Colonic mucosa (tissue), 4 donors: ENCODE data around the gene ADAMTS18. TPM values are rescaled to one million over a fixed set of nuclear protein-coding genes. Genes with fewer than 3 reads are reported as not detected.

Experiments
- DNase-seq: peaks from one replicate; pipeline ENCODE4 v3.0.0-alpha.2; 2020
- H3K27ac ChIP-seq: fragments of 200-600 bp; one replicate; pipeline ENCODE4 v1.8.0; 2021
- H3K27me3 ChIP-seq: fragments of 200-600 bp; one replicate; pipeline ENCODE4 v1.8.0; 2021
- H3K36me3 ChIP-seq: fragments of 200-600 bp; one replicate; pipeline ENCODE4 v1.8.0; 2021
- H3K4me1 ChIP-seq: fragments of 200-600 bp; one replicate; pipeline ENCODE4 v1.8.0; 2021; ENCODE audit warnings: mild to moderate bottlenecking
- H3K4me3 ChIP-seq: fragments of 200-600 bp; one replicate; pipeline ENCODE4 v1.8.0; 2021
- H3K9ac ChIP-seq, 2 donors: one replicate each; pipeline ENCODE4 v1.7.0; 2013; ENCODE audit warnings: control low read depth in 2 of 2, low read depth in 2 of 2, low read length in 2 of 2
- H3K9me3 ChIP-seq: fragments of 200-600 bp; one replicate; pipeline ENCODE4 v1.8.0; 2021
- CTCF ChIP-seq: fragments of 200-600 bp; IDR thresholded peaks from one replicate; pipeline ENCODE4 v1.8.0; 2022; ENCODE audit warnings: antibody characterized with exemption, mild to moderate bottlenecking
- intact Hi-C: fragments of 100-400 bp; cut with DNase I; formaldehyde crosslinking; loops from one replicate; pipeline ENCODE4 v1.14.1; 2022
- total RNA-seq, 2 donors: library from RNA; stranded (reverse); fragmentation: NEBNext Ultra II Directional in 1 of 2; extraction: Animal tissue kit (Norgen Biotek cat#: 25700) in 1 of 2; gene quantifications; one replicate each; pipeline ENCODE4 v1.2.1, GENCODE V29; 2021
- donor health status: healthy.
- donor health status: DM: no; HTN: no; CAD: no.
- donor health status: DM: no; HTN: no; CAD: no.

ADAMTS18 gene
- total RNA-seq, 2 donors from 2014 or later: 0.05 to 0.29 TPM

- intact Hi-C loops: no loop called here
- H3K9me3 ChIP-seq: no peaks in the 10 kb centered on the region
- H3K9ac ChIP-seq: no peak overlapping the region
- TF ChIP-seq CTCF: no peak
- DNase-seq: no peak
- H3K27me3 ChIP-seq: no peaks in the 10 kb centered on the region
- no peaks in the 10 kb centered on the region for H3K36me3 ChIP-seq
- no peak overlapping the region for H3K27ac ChIP-seq
- no peaks in the 10 kb centered on the region for H3K4me1 ChIP-seq
- no peak overlapping the region for H3K4me3 ChIP-seq
Measured at GRCh38 chr16:77443357-77444146, 8.7 kb upstream of the ADAMTS18 start.

- H3K27me3 ChIP-seq: no peaks in the 10 kb centered on the region
- no peak overlapping the region for H3K4me3 ChIP-seq
- H3K9me3 ChIP-seq: no peaks in the 10 kb centered on the region
- no peak for TF ChIP-seq CTCF
- no peak for DNase-seq
- intact Hi-C loops: no loop called here
- H3K27ac ChIP-seq: no peak overlapping the region
- H3K4me1 ChIP-seq: no peaks in the 10 kb centered on the region
- H3K9ac ChIP-seq: no peak overlapping the region
- no peaks in the 10 kb centered on the region for H3K36me3 ChIP-seq
Measured at GRCh38 chr16:77442078-77442477, 7.2 kb upstream of the ADAMTS18 start.

- no peaks in the 10 kb centered on the region for H3K36me3 ChIP-seq
- intact Hi-C loops: no loop called here
- H3K4me1 ChIP-seq: no peaks in the 10 kb centered on the region
- no peak overlapping the region for H3K9ac ChIP-seq
- H3K9me3 ChIP-seq: no peaks in the 10 kb centered on the region
- H3K27ac ChIP-seq: no peak overlapping the region
- no peak for TF ChIP-seq CTCF
- H3K4me3 ChIP-seq: no peak overlapping the region
- peaks cover 16% of the 10 kb centered on the region for H3K27me3 ChIP-seq
- DNase-seq: no peak
Measured at GRCh38 chr16:77439106-77439505, 4.3 kb upstream of the ADAMTS18 start.

GRCh38 chr16:77437859-77438258 is 3.0 kb upstream of the ADAMTS18 start:
- Histone ChIP-seq H3K4me1 (no peaks in the 10 kb centered on the region), H3K9me3 (no peaks in the 10 kb centered on the region), H3K27me3 (peaks cover 23% of the 10 kb centered on the region), H3K9ac (no peak overlapping the region), H3K4me3 (no peak overlapping the region), H3K27ac (no peak overlapping the region), H3K36me3 (no peaks in the 10 kb centered on the region)
- TF ChIP-seq CTCF: no peak
- intact Hi-C loops: no loop called here
- no peak for DNase-seq

GRCh38 chr16:77435272-77435820 is 512 bp upstream of the ADAMTS18 start:
- Histone ChIP-seq H3K4me3 (no peak overlapping the region), H3K36me3 (no peaks in the 10 kb centered on the region), H3K9me3 (no peaks in the 10 kb centered on the region), H3K4me1 (no peaks in the 10 kb centered on the region), H3K9ac (no peak overlapping the region), H3K27me3 (peaks cover 23% of the 10 kb centered on the region), H3K27ac (no peak overlapping the region)
- intact Hi-C loops: no loop called here
- DNase-seq: no peak
- TF ChIP-seq CTCF: no peak
